ENCODE measurements around the gene EVA1A.
A peak's percentile ranks its signal among the peaks of the same experiment; 100 is the strongest.

The EVA1A gene

DNA sequence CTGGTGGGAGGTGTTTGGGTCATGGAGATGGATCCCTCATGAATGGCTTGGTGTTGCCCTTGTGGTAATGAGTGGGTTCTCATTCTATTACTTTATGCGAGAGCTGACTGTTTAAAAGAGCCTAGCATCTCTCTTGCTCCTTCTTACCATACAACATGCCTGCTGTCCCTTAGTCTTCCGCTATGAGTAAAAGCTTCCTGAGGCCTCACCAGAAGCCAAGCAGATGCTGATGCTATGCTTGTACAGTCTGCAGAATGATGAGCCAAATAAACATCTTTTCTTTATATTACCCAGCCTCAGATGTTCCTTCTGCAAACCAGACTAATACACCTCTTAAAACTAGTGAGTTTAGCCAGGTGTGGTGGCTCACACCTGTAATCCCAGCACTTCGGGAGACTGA lies 23.1 kb downstream of the EVA1A start:
- H3K9ac ChIP-seq (ENCODE audit: low read length), result no peak overlapping the region
- H3K4me1 ChIP-seq (ENCODE audit: control insufficient read depth, insufficient read depth, low read length), result no peaks in the 10 kb centered on the region
- H3K27me3 ChIP-seq (replicated peaks; ENCODE audit: control insufficient read depth, insufficient read depth, low read length), result no peaks in the 10 kb centered on the region
- DNase-seq (ENCODE audit: low read depth), result no peak
- no peaks in the 10 kb centered on the region for H3K36me3 ChIP-seq (ENCODE audit: control insufficient read depth, insufficient read depth, low read length, severe bottlenecking)
- no peaks in the 10 kb centered on the region for H3K9me3 ChIP-seq (ENCODE audit: control insufficient read depth, low read length)
- H3K4me3 ChIP-seq (ENCODE audit: low read length), result no peak overlapping the region

DNA sequence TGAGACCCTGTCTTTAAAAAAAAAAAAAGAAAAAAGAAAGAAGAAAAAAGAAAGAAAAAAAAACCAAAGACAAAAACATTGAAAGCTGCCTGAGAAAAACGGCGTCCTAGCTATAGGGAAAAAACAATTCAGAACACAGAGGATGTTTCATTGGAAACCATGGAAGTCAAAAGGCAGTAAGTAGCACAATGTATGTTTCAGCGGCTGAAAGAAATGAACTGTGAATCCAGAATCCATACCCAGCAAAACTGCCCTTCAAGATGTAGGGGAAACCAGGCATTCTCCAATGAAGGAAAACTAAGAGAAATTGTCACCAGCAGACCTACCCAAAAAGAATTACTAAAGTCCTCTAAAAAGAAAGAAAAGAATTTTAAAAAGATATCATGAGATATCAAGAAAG lies 27.6 kb downstream of the EVA1A start:
- no peak for DNase-seq (ENCODE audit: low read depth)

DNA sequence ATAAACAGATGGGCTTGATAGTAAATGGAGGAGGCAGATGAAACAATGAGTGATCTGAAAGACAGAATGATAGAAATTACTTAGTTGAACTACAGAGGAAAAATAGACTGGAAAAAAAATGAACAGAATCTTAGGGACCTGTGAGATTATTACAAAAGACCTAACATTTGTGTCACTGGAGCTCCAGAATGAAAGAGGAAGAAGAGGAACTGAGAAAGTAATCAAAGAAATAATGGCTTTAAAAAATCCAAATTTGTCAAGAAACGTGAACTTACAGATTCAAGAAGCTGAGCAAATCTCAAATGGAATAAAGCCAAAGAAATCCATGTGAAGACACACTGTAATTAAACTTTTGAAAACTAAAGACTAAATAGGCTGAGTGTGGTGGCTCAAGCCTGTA lies 28.3 kb downstream of the EVA1A start:
- no peaks in the 10 kb centered on the region for H3K27me3 ChIP-seq (replicated peaks; ENCODE audit: control insufficient read depth, insufficient read depth, low read length)
- DNase-seq (ENCODE audit: low read depth), result no peak
- no peak overlapping the region for H3K4me3 ChIP-seq (ENCODE audit: low read length)
- H3K9me3 ChIP-seq (ENCODE audit: control insufficient read depth, low read length), result no peaks in the 10 kb centered on the region
- no peaks in the 10 kb centered on the region for H3K36me3 ChIP-seq (ENCODE audit: control insufficient read depth, insufficient read depth, low read length, severe bottlenecking)
- no peak overlapping the region for H3K9ac ChIP-seq (ENCODE audit: low read length)
- H3K4me1 ChIP-seq (ENCODE audit: control insufficient read depth, insufficient read depth, low read length), result peaks cover 11% of the 10 kb centered on the region

More for the DNA sequence above, 27.6 kb downstream of the EVA1A start:
- no peak overlapping the region for H3K9ac ChIP-seq (ENCODE audit: low read length)
- H3K27me3 ChIP-seq (replicated peaks; ENCODE audit: control insufficient read depth, insufficient read depth, low read length), result no peaks in the 10 kb centered on the region
- H3K4me3 ChIP-seq (ENCODE audit: low read length), result no peak overlapping the region
- no peaks in the 10 kb centered on the region for H3K36me3 ChIP-seq (ENCODE audit: control insufficient read depth, insufficient read depth, low read length, severe bottlenecking)
- no peaks in the 10 kb centered on the region for H3K9me3 ChIP-seq (ENCODE audit: control insufficient read depth, low read length)
- H3K4me1 ChIP-seq (ENCODE audit: control insufficient read depth, insufficient read depth, low read length), result peaks cover 5% of the 10 kb centered on the region

DNA sequence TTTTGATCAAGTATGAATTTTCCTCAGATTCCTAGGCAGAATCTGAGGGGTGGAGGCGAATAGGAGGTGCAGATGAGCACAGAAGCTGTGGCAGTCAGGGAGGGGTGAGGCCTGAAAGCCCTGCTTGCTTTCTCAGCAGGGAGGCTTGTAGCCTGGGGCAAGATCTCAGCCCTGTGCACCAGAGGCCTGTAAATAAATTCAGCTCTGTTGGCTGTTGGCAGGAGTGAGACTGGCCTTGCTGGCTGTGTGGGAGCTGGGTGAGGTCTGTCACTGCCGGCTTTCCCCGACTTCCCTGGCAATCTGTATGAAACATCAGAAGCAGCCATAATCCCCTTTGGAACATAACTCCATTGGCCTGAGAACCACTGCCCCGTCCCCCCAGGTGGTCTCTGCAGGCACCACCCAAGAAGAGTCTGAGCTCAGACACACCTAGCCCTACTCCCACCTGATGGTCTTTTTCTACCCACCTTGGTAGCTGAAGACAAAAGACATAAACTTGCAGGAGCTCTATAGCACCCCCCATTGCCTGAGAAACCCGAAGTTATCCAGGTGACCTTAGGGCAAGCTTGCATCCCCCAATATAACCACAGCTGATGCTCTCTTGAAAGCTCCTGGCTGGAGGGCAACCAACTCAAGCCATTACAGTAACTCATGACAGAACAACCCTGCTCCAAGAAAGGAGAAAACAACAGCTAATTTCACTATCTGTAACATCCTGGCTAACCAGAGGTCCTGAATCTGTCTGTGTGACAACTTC lies 32.3 kb downstream of the EVA1A start:
- H3K27me3 ChIP-seq (replicated peaks; ENCODE audit: control insufficient read depth, insufficient read depth, low read length), result no peaks in the 10 kb centered on the region
- no peak overlapping the region for H3K4me3 ChIP-seq (ENCODE audit: low read length)
- H3K9ac ChIP-seq (ENCODE audit: low read length), result no peak overlapping the region
- no peaks in the 10 kb centered on the region for H3K9me3 ChIP-seq (ENCODE audit: control insufficient read depth, low read length)
- peak; percentile 67 for DNase-seq (ENCODE audit: low read depth)
- no peaks in the 10 kb centered on the region for H3K36me3 ChIP-seq (ENCODE audit: control insufficient read depth, insufficient read depth, low read length, severe bottlenecking)
- H3K4me1 ChIP-seq (ENCODE audit: control insufficient read depth, insufficient read depth, low read length), result peaks cover 12% of the 10 kb centered on the region

DNA sequence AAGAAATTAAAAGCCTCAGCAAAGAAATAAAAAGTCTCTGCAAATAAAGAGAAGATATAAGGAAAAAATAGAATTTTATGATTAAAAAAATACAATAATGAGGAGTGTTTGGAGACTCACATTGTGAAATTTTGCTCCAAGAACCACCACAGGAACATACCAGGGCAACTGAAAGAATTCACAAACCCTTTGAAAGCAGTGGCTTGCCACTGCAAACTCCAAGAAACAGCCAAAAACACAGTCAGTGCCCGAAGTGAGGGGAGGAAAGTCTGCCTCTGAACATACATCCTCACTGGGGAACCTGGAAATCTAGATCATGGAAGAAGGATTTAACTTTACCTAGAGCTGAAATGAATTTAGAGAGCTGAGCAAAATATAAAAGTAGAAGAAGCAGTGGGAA lies 33.1 kb downstream of the EVA1A start:
- H3K9ac ChIP-seq (ENCODE audit: low read length), result no peak overlapping the region
- H3K9me3 ChIP-seq (ENCODE audit: control insufficient read depth, low read length), result no peaks in the 10 kb centered on the region
- no peaks in the 10 kb centered on the region for H3K27me3 ChIP-seq (replicated peaks; ENCODE audit: control insufficient read depth, insufficient read depth, low read length)
- peak; percentile 74 for DNase-seq (ENCODE audit: low read depth)
- H3K36me3 ChIP-seq (ENCODE audit: control insufficient read depth, insufficient read depth, low read length, severe bottlenecking), result no peaks in the 10 kb centered on the region
- no peak overlapping the region for H3K4me3 ChIP-seq (ENCODE audit: low read length)
- peaks cover 12% of the 10 kb centered on the region for H3K4me1 ChIP-seq (ENCODE audit: control insufficient read depth, insufficient read depth, low read length)

DNA sequence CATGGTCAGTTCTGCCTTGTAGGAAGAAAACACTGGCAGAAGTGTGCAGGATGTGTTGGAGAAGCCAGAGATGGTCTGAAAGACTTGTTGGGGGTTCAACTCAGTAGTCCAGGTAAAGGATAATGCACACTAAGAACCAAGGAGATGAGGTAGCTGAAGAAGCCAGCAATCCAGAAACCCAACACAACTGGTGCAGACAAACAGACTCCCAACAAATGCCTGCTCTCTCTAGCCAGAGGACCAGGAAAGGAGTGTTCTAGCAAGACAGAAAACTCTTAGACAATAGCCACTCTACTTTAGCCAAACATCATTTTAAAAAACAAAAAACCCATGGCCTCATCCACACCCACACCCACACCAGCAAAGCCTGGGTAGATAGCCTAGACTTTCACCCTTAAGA lies 33.9 kb downstream of the EVA1A start:
- no peak for DNase-seq (ENCODE audit: low read depth)
- H3K9ac ChIP-seq (ENCODE audit: low read length), result no peak overlapping the region
- no peaks in the 10 kb centered on the region for H3K36me3 ChIP-seq (ENCODE audit: control insufficient read depth, insufficient read depth, low read length, severe bottlenecking)
- H3K4me1 ChIP-seq (ENCODE audit: control insufficient read depth, insufficient read depth, low read length), result peaks cover 12% of the 10 kb centered on the region
- no peaks in the 10 kb centered on the region for H3K9me3 ChIP-seq (ENCODE audit: control insufficient read depth, low read length)
- no peaks in the 10 kb centered on the region for H3K27me3 ChIP-seq (replicated peaks; ENCODE audit: control insufficient read depth, insufficient read depth, low read length)
- no peak overlapping the region for H3K4me3 ChIP-seq (ENCODE audit: low read length)

DNA sequence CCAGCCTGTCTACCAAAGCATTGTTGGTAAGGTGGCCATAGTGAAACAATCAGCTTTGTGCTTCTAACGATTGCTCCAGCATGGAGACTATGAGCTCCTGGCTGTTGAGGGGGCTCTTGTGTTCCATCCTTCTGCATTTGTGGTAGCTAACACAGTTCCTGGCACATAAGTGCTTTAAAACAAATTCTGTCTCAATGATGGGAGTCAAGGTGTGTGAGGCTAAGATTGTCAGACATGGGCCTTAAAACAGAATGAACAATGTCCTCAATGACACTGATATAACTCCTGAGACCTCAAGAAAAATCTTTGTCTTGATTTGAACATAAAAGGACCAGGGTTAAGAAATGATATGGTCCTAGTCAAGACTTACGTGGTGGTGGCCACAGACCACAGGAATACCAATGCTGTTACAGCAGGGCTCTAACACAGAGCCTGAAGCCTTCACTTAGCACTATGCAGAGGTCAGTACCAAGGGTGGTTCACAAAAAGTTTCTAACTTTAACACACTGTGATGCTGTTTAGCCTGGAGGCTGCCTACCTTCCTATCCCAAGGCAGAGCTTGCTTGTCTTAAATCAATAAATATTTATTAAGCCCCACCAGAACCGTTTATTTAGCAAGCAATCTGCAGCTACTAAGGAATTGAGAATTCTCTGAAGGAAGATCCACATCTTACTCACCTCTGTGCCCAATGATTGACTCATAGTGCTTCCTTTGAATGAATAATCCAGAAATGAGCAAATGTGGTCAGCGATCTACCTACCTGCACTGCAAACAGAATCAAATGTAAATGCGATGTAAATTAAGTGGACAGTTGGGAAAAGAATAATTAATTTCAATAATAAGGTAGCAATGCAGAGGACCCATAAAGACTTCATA lies 35.1 kb downstream of the EVA1A start:
- Histone ChIP-seq H3K36me3 (ENCODE audit: control insufficient read depth, insufficient read depth, low read length, severe bottlenecking) (no peaks in the 10 kb centered on the region), H3K9ac (ENCODE audit: low read length) (no peak overlapping the region), H3K27me3 (replicated peaks; ENCODE audit: control insufficient read depth, insufficient read depth, low read length) (no peaks in the 10 kb centered on the region), H3K9me3 (ENCODE audit: control insufficient read depth, low read length) (no peaks in the 10 kb centered on the region), H3K4me1 (ENCODE audit: control insufficient read depth, insufficient read depth, low read length) (peaks cover 12% of the 10 kb centered on the region), H3K4me3 (ENCODE audit: low read length) (no peak overlapping the region)
- no peak for DNase-seq (ENCODE audit: low read depth)

DNA sequence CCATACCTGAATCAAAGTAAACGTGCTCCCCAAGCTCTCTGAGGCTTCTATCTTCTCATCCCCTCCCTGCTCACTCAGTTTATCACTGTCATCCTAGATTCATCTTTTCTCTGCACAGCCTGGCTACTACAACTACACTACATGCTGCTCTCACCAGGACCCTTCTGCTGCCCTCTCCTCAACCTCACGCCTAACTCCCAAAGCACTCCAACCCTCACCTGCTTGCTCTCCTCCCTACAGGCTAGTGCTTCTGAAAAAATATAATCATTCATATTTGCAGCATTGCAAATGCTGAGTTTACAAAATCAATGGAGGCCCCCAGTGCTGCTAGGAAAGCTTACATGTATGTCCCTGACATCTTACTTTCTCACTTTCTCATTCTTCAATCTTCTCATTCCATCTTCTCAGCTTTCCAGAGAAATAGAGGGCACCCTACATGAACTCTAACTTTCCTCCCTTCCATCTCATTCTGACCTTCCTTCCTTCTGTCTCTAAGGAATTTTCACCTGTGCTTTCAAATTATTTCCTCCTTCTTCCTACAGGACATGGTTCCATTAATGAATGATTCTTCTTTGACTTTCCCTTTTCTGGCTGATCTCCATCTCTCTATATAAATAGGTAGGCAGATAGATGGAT lies 36.3 kb downstream of the EVA1A start:
- Histone ChIP-seq H3K36me3 (ENCODE audit: control insufficient read depth, insufficient read depth, low read length, severe bottlenecking) (no peaks in the 10 kb centered on the region), H3K4me3 (ENCODE audit: low read length) (no peak overlapping the region), H3K4me1 (ENCODE audit: control insufficient read depth, insufficient read depth, low read length) (peaks cover 18% of the 10 kb centered on the region), H3K27me3 (replicated peaks; ENCODE audit: control insufficient read depth, insufficient read depth, low read length) (no peaks in the 10 kb centered on the region), H3K9ac (ENCODE audit: low read length) (no peak overlapping the region), H3K9me3 (ENCODE audit: control insufficient read depth, low read length) (no peaks in the 10 kb centered on the region)
- no peak for DNase-seq (ENCODE audit: low read depth)

DNA sequence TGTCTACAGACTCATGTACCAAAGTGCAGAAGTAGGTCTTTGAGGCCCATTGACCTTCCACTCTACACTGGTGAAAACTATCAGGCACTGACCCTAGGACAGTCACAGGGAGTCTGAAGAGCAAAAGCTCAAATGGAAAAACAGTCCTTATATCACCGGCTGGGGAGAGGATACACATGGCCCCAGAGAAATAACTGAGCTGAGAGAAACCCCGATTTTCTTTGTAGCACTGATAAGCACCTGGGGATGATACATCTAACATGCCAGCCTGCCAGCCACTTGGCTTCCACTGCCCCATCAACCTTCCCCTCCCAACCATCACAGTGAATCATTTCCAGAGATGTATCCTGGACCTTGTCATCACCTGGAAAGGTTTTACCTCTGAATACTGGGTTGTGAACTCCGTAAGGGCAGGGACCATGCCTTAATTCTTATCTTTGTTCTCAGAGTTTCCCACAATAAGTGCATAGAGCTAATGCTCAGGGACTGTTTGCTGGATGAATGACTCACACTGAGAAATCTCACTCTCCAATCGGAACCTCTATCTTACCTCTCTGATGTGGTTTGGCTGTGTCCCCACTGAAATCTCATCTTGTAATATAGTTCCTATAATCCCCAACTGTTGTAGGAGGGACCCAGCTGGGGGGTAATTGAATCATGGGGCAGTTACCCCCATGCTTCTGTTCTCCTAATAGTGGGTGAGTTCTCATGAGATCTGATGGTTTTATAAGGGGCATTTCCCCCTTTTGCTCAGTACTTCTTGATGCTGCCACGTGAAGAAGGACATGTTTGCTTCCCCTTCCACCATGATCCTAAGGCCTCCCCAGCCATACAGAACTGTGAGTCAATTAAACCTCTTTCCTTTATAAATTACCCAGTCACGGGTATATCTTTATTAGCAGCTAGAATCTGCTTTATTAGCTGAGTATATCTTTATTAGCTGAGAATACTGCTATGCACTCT lies 37.1 kb downstream of the EVA1A start:
- Histone ChIP-seq H3K9me3 (ENCODE audit: control insufficient read depth, low read length) (no peaks in the 10 kb centered on the region), H3K4me3 (ENCODE audit: low read length) (no peak overlapping the region), H3K36me3 (ENCODE audit: control insufficient read depth, insufficient read depth, low read length, severe bottlenecking) (no peaks in the 10 kb centered on the region), H3K27me3 (replicated peaks; ENCODE audit: control insufficient read depth, insufficient read depth, low read length) (no peaks in the 10 kb centered on the region), H3K9ac (ENCODE audit: low read length) (no peak overlapping the region), H3K4me1 (ENCODE audit: control insufficient read depth, insufficient read depth, low read length) (peaks cover 18% of the 10 kb centered on the region)
- DNase-seq (ENCODE audit: low read depth), result peak; percentile 51

DNA sequence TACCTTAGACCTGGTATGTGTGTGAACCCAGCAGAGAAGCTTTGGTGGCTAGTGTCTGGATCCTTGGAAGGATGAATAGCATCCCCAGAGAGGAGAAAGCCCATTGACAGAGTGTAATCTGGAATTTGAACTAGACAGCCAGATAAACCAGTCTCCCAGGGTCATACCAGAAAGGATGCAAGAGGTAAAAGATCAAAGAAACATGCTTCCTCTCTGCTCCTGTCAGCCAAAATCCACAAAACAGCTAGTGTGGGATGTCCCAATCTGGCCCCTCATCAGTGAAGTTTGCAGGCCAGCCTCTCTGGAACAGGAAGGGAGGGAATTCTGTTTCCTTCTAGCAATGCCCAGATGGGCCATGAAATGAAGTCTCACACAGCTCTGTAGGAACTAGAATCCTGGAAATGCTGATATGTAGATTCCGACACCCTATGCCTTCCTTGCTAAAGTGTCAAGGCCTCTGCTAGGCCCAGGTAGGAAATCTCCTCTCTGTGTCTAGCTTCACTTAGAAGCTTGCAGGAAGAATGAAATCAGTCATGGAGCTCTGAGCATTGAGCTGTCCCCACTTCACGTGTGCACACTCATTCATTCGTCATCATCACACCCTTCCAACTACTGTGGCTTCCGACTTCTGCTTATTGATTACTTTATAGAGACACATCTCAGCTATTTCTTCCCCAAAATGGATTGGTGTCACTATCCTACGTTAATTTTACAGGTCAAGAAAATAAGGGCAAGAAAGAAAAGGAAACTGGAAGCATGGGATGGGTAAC lies 38.0 kb downstream of the EVA1A start:
- no peaks in the 10 kb centered on the region for H3K9me3 ChIP-seq (ENCODE audit: control insufficient read depth, low read length)
- no peaks in the 10 kb centered on the region for H3K27me3 ChIP-seq (replicated peaks; ENCODE audit: control insufficient read depth, insufficient read depth, low read length)
- no peaks in the 10 kb centered on the region for H3K36me3 ChIP-seq (ENCODE audit: control insufficient read depth, insufficient read depth, low read length, severe bottlenecking)
- DNase-seq (ENCODE audit: low read depth), result no peak
- H3K9ac ChIP-seq (ENCODE audit: low read length), result no peak overlapping the region
- H3K4me3 ChIP-seq (ENCODE audit: low read length), result no peak overlapping the region
- H3K4me1 ChIP-seq (ENCODE audit: control insufficient read depth, insufficient read depth, low read length), result peaks cover 9% of the 10 kb centered on the region
